GM19372 (cell line): ENCODE data around the gene EYA4.

Experiments
- ATAC-seq: cut with Tn5 transposase; IDR thresholded peaks from one replicate; pipeline ENCODE4 v1.9.1; 2021; ENCODE audit warnings: mild to moderate bottlenecking, low read depth, moderate library complexity; ENCODE audit not compliant: unreplicated experiment

EYA4 gene

GRCh38 chr6:133277900-133278545 is 36.9 kb downstream of the EYA4 start:
- ATAC-seq, result no peak

GRCh38 chr6:133286765-133287164 is 45.6 kb downstream of the EYA4 start:
- ATAC-seq, result no peak

GRCh38 chr6:133288662-133289061 is 47.5 kb downstream of the EYA4 start:
- no peak for ATAC-seq

- no peak for ATAC-seq
Measured at GRCh38 chr6:133289733-133290306, 48.7 kb downstream of the EYA4 start.

GRCh38 chr6:133290930-133291329 is 49.8 kb downstream of the EYA4 start:
- no peak for ATAC-seq

GRCh38 chr6:133291671-133292070 is 50.5 kb downstream of the EYA4 start:
- no peak for ATAC-seq

GRCh38 chr6:133297657-133298056 is 56.5 kb downstream of the EYA4 start:
- ATAC-seq, result no peak

- ATAC-seq, result no peak
Measured at GRCh38 chr6:133298335-133298734, 57.2 kb downstream of the EYA4 start.

- no peak for ATAC-seq
Measured at GRCh38 chr6:133298801-133299200, 57.6 kb downstream of the EYA4 start.

GRCh38 chr6:133300896-133301295 is 59.7 kb downstream of the EYA4 start:
- no peak for ATAC-seq

- ATAC-seq, result no peak
Measured at GRCh38 chr6:133301835-133302234, 60.7 kb downstream of the EYA4 start.

- no peak for ATAC-seq
Measured at GRCh38 chr6:133306931-133307330, 65.8 kb downstream of the EYA4 start.

GRCh38 chr6:133309579-133309978 is 68.4 kb downstream of the EYA4 start:
- no peak for ATAC-seq

GRCh38 chr6:133312006-133312405 is 70.8 kb downstream of the EYA4 start:
- no peak for ATAC-seq

- no peak for ATAC-seq
Measured at GRCh38 chr6:133313068-133313467, 71.9 kb downstream of the EYA4 start.

- no peak for ATAC-seq
Measured at GRCh38 chr6:133314947-133315346, 73.8 kb downstream of the EYA4 start.

GRCh38 chr6:133315811-133316210 is 74.7 kb downstream of the EYA4 start:
- no peak for ATAC-seq

- ATAC-seq, result no peak
Measured at GRCh38 chr6:133317704-133318103, 76.5 kb downstream of the EYA4 start.

- no peak for ATAC-seq
Measured at GRCh38 chr6:133326584-133326983, 85.4 kb downstream of the EYA4 start.

- no peak for ATAC-seq
Measured at GRCh38 chr6:133333852-133334251, 92.7 kb downstream of the EYA4 start.

- no peak for ATAC-seq
Measured at GRCh38 chr6:133337308-133337707, 96.2 kb downstream of the EYA4 start.

GRCh38 chr6:133339543-133340384 is 98.6 kb downstream of the EYA4 start:
- no peak for ATAC-seq
